ENCODE measurements around the gene DNAJB6. TPM values are rescaled to one million over a fixed set of nuclear protein-coding genes. Genes with fewer than 3 reads are reported as not detected.

The DNAJB6 gene
- total RNA-seq, 1 experiment from 2014 or later = 97.4 TPM

DNA sequence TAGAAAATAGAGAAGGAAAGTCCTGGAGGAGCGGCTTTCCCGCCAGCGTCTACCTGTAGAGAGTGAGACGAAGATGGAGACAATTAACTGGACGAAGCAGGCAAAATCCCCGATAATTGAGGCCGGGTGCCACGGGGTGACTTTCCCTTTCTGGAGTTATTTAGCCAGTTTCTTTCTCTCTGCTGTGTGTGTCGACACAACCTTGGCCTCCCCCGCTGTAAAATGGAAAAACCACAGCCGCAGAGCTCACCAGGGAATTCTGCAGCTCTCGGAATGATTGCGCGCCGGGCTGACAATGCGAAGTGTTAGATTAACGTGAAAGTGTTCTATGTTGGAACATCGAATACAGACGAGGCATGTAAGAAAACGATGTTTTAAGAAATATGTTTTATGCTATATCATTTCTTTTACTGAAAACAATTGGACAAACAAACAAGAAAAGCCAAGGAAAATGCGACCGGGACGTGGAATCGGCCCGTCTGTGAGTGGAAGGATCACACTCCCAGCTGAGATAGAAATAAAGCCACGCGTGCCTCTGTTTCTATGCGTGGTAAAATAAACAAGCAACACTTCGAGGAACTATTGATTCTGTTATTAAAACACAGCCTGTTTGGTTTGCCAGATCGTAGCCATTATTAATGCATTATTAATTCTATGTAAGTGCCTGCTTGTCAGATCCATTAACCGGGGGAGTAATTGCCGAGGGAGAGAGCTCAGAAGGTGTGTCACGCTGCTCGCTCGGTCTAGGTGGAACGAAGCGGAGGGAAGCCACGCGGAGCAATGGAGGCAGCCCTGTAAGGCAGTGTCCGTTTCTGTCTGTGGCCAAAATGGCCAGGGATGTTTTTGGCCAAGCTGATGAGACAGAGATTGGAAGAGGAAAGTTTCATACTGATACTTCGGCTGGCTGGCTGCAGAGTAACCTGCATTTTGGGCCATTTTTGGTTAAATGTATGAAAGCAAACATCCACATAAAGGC lies 129.4 kb downstream of the DNAJB6 start:
- no peak for DNase-seq (ENCODE audit: low read depth)

DNA sequence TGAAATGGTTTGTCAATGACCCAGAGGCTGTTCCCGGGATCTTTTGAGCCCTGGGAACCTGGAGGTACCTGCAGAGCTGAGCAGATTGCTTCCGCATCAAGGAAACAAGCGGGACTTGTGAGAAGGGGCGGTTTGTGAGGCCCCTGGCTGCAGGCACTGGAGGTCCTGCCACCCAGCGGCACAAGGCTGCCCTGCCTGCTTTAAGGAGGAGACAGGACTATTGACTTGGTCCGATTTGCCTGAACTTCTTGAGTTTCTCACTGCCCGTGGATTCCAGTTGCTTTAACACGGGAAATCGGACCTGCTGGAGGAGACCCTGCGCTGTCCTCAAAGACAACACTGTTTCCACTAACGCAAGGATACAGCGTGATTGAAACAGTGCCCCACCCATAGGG lies 130.1 kb downstream of the DNAJB6 start:
- no peak for DNase-seq (ENCODE audit: low read depth)

Other genes starting within 250 kb of the DNAJB6 start
- 73.1 and 78.4 TPM in 2 replicates for gene UBE3C, start 198.1 kb upstream of the DNAJB6 start, total RNA-seq (2014; rRNA removed; shearing (Covaris generic))